GM21786 (cell line): ENCODE measurements around the gene RNU1-4.
"Not testable (repeated sequence)": the region's sequence is repeated elsewhere in the genome, so short reads cannot be mapped to it uniquely, and the experiment has no call there.

ENCODE experiments used
- ATAC-seq: cut with Tn5 transposase; IDR thresholded peaks from one replicate; pipeline ENCODE4 v1.9.1; 2021; ENCODE audit not compliant: unreplicated experiment

The RNU1-4 gene

DNA sequence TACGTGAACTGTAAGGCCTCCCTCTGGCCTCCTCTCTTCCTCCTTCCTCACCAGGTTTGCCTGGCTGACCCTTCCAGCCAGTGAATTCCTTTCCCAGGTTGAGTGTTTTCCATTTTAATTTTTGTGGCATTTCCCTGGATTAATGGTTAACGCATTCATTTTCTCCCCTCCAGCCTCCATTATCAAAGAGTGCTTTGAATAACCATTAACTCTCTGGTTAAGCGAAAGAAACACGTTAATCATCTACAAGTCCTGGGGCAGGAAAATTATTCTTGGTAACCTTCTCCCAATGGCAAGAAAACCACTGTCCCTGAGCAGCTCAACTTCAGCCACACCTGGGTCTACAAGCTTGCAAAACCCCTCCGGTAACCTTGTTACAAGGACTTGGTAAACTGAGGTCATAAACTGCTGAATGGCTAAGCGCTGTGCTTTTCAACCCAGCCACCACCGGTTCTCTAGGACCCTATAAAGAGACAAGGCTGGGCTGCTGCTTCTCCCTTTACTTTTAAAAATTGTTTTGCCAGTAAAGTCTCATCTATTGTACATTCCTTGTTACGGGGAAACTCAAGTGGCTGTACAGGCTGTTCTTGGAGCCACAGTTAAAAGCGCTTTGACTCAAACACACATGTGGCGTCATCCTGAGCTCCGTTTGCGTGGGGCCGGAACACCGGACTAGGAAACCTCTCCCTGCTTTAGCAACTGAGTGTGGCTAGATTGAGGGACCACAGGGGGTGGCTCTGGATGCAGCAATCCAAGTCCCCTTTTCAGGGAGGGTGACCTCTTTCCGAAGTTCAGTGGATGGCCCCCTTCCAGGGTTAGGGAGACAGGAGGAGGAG lies 24.7 kb downstream of the RNU1-4 start:
- not testable (repeated sequence) for ATAC-seq

DNA sequence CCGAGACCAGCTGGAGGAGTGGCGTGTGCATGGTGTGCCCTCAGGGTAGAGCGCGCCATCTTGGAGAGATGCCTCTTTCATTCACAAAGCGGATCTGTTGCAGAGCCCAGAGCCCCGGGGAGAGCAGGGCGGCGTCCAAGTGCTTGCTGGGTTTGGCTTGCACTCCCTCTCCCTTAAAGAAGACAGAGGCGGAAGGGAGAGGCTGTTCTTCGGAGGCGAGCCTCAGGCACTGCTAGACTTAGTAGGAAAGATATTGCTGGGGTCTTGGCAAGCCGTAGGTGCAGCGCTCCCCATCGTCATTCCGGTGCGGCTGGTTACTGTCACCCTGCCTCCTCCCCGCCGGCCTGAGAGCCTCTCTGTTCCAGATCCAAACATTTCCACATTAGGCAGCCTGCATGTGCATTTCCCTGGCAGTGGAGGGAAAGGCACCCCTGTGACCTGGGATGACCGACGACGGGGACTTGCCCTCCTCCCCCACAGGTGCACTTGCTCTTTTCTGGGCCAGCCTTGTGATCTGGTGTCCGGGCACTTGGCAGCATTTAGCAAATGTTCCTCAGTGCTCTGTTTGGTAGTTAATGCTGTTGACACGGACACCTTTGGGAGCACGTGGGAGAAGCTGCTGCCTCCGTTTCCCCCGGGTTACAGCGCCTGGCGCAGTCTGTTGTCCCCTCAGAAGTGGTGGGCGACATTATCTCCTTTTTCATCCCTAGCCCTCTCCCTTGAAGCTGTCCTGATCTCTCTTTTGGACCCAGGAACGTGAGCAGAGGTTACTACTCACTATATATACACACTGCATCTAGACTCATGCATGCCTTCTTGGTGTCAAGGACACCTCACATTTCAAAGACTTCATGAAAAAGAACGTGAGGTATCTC lies 25.7 kb downstream of the RNU1-4 start:
- not testable (repeated sequence) for ATAC-seq

DNA sequence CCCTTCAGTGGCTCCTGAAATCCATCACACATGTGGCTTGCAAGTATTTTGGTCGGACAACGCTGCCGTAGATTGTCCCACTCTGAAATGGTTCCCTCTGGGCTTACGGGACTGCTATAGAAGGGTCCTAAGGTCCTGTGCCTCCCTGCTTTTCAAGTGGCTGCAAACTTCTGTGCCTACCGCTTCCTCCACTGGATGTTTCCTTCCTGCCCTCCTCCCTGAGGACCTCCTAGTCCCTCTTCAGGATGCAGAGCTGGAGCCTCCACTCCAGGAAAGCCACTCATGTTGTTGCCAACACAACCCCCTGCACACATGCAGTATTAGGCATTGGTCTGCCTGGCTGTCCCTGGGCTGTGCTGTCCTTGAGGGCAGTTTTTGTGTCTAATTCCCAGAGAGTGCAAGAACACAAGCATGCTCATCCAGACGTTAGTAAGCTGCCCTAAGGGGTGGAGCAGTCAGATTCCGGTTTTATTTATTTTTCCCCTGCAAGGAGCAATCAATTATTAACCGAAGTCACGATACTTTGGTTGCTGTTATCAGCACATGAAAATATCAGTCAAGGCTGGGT lies 26.5 kb downstream of the RNU1-4 start:
- ATAC-seq, result not testable (repeated sequence)

DNA sequence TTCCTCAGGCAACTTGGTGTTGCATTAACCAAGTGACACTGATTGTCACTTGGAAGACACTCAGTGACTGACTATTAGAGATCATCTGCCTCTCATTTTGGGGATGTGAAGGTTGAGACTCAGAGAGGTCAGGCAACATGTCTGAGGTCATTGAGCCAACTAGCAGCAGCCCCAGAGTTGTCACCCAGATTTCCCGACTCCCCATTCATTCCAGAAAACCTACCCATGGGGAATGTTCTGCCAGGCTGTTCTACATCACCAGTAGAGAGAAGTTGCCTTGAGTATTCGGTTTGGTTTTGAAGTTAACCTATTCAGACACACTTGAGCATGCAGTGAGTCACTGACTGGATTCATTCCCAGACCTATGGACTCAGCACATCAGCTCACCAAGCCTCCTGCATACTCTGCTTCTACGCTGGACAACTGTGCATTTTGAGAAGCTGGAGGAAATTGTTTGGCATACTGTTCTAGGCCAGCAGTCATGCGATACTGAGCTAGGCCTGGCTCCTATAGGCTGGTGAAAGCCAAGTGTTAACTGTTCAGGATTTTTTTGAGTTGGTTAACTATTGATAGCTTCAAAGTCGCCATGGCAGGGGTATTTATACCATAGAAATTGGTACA lies 29.9 kb downstream of the RNU1-4 start:
- not testable (repeated sequence) for ATAC-seq

DNA sequence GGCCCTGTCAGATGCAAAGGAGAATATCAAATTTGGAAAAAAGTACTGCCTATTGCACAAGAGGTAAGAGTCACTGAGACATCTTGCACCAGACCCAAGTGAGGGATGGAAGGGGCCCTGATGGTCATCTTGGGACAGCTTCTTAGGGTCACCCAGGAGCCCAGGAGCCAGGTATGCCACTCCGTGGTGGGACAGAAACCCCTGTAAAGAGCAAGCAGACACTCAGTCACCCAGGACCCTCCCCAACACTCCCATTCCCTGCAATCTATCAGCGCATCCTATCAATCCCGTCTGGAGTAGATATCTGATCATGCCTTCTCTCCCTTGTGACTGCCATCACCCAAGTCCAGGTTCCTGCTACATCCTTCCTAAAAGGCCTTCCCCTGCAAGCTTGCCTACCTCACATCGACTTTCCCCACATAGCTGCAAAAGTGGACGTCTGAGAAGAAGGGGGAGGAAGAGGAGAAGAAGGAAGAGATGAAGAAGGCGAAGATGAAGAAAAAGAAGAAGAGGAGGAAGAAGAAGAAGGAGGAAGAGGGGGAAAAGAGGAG lies 30.7 kb downstream of the RNU1-4 start:
- not testable (repeated sequence) for ATAC-seq

DNA sequence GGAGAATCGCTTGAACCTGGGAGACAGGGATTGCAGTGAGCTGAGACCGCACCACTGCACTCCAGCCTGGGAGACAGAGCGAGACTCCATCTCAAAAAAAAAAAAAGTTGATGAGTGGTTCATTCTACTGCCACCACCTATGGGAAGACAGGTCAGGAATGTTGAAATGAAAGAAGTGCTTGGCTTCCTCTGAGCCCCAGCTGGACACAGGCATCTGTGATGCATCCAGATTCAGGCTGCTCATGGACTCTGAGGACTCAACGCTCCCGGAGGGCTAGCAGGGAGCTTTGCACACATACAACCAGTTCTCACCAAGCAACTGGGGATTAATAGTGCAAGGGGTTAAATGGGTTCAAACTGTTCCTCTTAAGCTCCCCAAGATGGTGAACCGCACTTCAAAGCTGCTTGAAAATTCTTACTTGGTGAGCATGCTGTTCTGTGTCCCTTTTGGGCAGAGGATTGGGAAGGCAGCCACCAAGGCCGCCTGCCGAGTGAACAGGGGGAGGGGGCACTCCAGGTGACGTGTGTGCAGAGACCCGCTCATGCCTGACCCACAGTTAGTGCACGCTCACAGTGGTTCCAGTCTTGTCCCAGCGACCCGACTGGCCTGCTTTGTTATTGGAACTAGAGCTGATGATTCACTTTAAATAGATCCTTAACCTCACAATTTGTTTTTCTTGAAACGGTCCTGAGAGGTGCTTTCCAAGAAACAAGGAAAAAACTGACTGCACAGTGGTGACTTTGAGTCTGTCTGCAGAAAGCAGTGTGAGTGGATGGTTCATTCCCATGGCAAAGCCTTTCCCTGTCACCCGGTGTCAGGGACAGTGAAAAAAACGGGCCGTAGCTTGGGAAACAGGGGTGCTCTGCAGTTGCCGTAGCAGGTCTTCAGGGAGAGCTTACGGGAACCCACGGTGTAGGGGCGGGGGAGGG lies 32.2 kb downstream of the RNU1-4 start:
- not testable (repeated sequence) for ATAC-seq

DNA sequence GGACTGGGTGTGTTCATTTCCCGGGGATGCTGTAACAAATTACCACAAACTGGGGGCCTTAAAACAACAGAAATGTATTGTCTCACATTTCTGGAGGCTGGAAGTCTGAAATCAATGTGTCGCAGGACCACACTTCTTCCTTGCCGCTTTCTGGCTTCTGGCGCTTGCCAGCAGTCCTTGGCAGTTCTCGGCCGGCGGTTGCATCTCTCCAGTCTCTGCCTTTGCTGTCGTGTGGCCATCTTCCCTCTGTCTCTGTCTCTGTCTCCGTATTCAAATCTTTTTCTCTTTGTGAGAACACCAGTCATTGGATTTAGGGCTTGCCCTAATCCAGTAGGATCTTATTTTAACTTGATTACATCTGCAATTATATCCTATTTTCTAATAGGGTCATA lies 32.9 kb downstream of the RNU1-4 start:
- not testable (repeated sequence) for ATAC-seq

DNA sequence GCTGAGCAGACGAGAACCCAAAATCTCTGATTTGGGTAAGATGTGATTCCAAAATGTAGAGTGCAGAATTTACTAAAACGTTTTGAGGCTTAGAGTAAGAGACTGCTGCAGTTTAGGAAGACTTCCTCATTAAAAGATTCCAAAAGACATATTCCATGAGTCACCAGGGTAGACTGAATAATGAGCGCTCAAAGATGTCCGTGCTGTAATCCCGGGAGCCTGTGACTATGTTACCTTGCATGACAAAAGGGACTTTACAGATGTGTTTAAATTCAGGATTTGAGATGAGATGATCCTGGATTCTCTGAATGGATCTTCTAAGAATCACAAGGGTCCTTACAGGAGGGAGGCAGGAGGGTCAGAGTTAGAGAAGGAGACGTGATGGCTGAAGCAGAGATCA lies 33.4 kb downstream of the RNU1-4 start:
- not testable (repeated sequence) for ATAC-seq

DNA sequence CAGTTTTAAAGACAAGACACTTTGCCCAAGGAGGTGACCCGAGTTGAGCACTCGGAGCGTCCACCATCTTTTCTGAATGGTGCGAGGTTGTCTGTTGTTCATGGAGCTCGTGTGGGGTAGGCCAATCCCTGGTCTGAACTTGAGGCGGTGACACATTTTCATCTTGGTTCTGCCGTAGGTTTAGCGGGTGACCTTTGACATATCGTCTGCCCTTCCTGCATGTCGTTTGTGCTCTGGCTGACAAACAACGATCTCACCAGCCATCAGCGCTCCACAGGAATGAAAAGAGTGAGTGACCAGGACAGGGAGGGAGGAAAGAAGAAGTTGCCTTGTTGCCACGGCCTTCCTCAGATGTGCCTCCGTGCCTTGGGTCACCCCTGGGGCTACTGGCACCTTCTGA lies 34.5 kb downstream of the RNU1-4 start:
- ATAC-seq, result not testable (repeated sequence)

DNA sequence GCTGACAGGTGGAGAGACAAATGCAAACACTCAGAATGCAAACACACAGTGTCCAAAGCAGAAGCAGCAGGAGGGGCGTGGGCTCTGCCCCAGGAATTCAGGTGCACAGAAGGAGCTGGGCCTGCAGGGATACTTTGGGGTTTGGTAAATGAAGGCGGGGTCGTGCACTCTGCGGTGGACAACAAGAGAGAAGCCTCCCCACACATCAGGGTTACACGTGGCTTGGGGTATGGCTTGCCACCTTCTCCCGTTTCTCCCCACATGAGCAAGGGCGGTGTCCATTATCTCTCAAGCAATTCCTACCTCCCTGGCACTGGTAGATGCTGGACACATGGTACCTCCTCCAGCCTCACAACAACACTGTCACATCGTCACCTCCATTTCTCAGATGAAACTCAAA lies 35.0 kb downstream of the RNU1-4 start:
- not testable (repeated sequence) for ATAC-seq

DNA sequence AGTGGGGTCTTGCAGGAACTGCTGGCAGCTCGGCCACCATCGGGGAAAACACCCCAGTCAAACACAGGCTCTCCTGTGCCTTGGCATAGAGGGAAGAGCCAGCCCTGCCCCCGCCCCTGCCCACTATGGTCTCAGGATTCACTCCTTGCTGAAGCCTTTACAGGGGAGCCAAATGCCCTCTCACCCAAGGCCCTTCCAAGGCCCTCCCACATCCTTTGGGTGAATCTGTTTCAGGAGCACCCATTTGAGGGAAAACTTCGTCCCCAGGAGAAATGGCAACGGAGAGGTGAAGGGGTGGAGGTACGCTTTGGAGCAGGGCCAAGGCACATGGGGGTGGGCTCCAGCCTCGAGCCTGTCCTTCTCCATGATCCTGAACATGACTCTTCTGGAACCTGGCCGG lies 35.9 kb downstream of the RNU1-4 start:
- not testable (repeated sequence) for ATAC-seq

DNA sequence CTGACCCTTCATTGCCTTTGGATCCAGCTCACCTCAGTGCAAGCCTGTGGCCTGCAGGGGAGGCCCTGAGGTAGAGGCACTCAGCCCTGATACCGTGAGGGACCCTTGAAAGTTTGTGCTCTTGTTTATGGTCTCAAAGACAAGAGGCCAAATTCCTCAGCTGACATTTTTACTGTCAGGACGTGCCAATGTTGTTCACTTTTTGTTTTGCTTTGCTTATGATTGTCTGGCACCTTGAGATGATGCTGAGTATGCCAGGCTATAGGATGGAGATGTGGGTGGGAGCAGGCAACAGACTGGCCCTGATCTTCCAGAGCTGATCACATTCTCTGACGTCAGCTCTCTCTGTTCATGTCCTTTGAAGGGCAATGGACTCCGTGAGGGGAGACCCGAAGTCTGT lies 36.5 kb downstream of the RNU1-4 start:
- ATAC-seq, result not testable (repeated sequence)

DNA sequence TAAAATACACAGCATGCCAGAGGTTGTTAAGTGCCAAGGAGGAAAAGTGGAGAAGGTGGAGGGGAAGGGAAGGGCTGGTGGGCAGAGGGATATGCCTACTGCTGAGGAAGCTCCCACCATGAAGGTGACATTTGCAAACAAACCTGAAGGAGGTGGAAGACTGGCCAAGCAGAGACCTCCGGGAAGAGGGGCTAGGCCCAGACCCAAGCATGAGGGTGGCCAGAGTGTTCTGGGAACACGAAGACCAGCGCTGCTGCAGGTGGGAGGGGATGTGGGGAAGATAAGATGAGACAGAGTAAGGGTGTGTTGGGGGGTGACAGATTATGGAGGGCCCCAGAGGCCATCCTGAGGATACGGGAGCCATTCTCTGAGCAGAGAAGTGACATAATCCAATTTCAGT lies 37.5 kb downstream of the RNU1-4 start:
- ATAC-seq, result not testable (repeated sequence)

DNA sequence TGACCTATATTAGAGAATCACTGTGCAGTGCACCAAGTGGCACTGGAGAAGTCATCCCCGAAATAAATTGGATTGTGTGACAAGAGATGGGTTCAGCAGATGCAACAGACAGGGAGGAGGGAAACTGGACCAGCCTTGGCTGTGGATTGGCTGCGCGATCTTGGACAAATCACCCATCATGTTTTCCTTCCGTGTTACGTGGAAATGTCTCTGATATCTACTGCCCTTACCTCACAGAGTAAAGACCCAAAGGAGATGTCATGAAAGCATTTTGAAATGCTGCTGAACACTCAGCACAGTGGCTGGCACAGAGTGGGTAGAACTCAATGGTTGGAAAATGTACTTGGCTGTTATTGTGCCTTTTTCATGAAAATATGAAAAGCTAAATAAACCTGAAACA lies 39.2 kb downstream of the RNU1-4 start:
- ATAC-seq, result not testable (repeated sequence)

DNA sequence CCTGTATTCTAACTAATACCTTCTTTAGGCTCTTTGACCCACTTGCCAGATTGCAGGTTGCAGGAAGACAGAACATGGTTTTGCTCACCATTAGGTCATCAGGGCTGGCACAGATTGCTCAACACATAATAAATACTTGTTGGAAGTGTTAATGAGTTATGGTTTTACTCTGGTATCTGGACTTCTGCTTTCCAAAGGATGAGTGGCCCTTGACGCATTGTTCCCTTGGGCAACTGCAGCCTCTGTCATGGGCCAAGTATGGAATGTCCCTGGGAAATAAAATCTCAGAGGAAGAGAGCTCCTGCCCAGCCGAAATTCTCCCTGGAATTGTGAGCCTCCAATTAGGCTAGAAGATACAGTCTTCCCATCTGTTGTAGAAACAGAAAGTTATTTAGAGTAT lies 40.7 kb downstream of the RNU1-4 start:
- not testable (repeated sequence) for ATAC-seq

DNA sequence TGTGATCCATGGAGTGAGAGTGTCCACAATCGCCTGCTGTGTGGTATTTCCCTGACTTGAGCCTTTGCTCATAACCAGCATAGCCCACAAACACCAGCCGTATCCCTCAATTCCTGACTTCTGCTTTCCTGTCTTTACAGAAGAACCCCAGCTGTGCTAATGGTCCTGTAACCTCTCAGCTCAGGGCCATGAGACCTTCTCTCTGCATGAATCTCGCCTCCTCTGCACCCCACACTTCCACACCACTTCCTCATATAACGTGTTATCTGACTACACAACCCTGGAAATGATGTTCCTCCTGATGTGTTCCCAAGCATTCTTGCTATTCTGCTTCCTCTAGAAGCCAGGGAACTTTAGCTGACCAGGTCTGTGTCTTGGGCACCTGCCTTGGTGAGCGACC lies 41.3 kb downstream of the RNU1-4 start:
- ATAC-seq, result not testable (repeated sequence)

DNA sequence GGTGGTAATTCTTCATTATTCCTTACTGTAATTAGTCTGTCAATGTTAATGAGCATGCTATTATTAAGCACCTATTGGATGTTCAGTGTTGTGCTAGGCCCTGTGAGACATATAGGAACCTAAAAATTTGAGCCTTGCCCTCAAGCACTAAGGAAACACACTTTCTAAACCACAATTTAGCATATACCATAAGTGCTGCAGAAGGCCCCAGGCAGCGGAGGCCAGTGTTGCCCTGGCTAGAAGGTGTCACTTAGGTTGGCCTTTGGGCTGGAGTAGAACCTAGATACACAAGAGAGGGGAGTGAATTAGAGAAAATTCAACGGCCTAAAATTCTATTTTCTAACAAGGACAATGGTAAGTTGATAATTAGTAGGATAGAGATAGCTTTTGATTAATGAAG lies 44.6 kb downstream of the RNU1-4 start:
- ATAC-seq, result not testable (repeated sequence)

DNA sequence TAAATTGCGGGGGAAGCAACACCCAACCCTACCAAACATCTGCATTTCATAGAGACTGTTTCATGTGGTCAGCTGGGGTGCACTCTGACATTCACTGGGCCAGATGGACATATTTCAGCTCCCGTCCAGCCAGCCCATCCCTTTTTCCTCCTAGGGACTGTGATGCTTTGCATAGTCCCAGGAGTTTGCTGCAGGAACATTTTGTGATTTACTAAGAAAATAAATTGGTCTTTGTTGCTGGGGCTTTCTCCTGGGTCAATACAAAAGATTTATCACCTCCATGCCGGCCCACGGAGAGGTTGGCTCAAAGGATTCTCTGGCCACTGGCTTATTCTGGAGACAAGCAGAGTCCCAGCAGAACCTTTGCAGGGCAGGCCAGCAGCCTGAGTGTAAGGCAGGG lies 46.0 kb downstream of the RNU1-4 start:
- ATAC-seq, result not testable (repeated sequence)

DNA sequence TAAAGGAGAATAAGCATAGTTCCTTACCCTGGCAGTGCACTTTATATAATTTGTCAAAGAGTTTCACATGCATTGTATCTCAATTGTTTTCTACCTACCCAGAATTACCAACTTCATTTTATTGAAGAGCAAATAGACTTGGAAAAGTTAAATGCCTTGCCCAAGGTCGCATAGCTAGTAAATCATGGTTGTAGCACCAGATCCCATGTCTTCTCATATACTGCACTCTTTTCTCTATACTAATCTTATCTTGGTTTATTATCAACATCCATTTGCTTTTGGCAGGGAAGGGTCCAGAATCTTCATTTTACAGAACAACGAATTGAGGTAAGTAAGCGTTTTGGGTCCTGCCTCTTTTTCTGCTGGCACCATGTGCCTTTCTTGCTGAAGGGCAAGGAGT lies 46.9 kb downstream of the RNU1-4 start:
- ATAC-seq, result not testable (repeated sequence)

DNA sequence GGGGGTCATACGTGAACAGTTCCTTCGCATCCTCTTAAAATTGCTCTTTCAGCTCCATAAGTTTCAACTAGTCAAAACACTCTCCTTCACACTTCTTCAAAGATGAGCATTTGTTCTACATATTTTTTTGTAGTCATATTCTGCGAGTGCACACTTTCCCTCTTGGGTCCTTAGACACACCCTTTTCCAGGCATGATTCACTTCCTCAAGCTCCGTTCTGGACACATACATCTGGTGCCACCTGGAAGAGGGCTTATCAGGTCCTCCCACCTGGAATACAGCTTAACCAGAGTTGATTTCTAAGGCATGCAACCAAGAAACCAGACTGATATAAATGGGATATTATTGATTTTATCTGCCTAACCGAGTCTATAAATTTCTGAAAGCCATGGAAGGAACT lies 47.4 kb downstream of the RNU1-4 start:
- not testable (repeated sequence) for ATAC-seq
